ENCODE data around the gene RASA4B.
"Not testable (repeated sequence)": the region's sequence is repeated elsewhere in the genome, so short reads cannot be mapped to it uniquely, and the experiment has no call there.

Gene RASA4B

DNA sequence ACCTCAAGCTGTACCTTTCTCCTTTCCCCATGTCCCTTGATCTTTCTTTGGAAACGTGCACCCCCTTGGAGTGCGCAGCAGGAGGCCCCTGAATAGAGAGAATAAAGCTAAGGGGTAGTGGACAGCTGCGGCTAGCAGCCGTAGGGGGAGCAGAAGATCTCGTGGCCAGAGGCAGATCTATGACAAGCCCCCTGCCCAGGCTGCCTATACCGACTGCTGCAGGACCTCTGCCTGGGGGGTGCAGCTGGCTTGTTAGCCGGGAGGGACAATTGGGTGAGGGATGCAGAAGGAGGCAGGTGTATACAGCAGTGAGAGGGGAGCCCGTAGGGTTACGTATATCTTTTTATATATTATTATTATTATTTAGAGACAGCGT is 38.4 kb downstream of the RASA4B start:
- not testable (repeated sequence) for H3K4me3 ChIP-seq (ENCODE audit: low read length); H3K27me3 ChIP-seq (ENCODE audit: control insufficient read depth, insufficient read depth, low read length)

DNA sequence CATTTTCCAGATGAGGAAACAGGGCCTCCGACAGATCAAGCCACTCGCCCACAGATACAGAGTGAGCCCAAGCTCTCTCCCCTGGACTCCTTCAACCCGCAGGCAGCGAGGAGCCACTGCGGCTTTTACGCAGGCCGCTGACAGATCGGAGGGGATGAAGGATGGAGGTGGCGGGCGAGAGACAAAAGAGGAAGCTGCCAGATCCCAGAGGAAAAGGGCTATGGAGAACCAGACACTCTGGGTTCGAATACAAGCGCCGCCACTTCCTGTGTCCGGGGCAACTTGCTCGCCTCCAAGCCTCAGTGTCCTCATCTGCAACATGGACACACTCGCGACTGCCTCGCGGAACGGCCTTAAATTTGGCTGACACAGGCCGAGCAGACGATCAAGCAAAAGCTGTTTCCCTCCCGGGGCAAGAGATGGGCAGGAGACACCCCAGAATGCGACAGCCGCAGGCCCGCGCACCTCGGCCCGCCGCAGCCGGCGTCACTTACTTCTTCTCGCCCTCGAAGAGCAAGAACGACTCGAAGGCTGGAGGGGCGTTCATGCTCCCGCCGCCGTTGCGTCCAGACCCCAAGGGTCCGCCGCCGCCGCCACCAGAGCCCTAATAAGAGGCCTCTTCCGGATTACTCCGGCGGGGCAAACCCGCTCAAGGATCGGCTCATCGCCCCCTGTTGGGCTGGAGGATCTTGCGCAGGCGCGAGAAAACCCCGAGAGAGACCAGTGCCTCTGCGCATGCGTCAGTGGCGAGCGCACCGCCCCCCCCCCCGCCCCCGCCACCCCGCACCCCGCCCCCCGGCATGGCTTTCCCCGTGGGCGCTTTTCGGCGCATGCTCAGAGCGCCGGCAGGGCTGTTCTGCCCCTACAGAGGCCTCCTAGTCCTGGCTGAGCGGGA is 39.0 kb downstream of the RASA4B start, which contains the start of gene POLR2J:
Gene POLR2J (minus strand): TSS at position 609 of the 895 bp plus-strand sequence. CDS start 62 bp downstream, at position 547.
- not testable (repeated sequence) for H3K36me3 ChIP-seq (ENCODE audit: control insufficient read depth, insufficient read depth, low read length)

More for the DNA sequence above, 38.4 kb downstream of the RASA4B start:
- H3K27ac ChIP-seq (ENCODE audit: low read depth, low read length); H3K36me3 ChIP-seq (ENCODE audit: control insufficient read depth, insufficient read depth, low read length); H3K4me1 ChIP-seq (ENCODE audit: control insufficient read depth, insufficient read depth, low read length); H3K9ac ChIP-seq (ENCODE audit: low read length): not testable (repeated sequence)

DNA sequence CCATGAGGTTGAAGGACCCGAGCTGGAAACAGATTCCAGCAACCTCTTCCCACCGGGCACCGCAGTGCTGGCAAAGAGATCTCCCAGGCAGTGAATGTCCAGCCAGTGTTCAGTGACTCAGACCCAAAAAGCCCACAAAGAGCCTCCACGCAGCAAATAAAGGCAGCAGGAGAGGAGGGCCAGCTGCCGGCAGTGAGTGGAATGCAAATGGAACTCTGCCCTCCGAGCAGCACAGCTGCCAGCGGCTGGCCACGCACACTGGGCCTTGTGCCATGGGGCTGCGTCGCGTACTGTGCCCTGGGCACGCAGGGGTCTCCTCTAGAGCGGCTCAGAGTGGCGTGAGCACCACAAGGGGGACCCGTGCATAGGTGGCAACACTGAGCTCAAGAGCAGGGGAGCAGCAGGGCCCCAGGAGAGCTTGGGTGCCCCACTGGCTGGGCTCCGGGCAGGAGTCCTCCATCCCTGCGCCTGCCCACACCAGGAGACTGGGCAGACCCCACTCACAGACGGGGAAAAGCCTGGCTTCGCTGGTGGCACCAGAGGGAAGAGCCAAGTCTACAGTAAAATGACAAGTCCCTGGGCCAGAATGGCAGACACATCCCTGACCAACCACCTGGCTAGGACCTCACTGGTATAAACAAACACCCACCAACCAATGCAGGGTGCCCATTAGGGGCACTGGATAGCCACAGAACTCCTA is 42.7 kb downstream of the RASA4B start:
- H3K27me3 ChIP-seq (ENCODE audit: control insufficient read depth, insufficient read depth, low read length); H3K4me1 ChIP-seq (ENCODE audit: control insufficient read depth, insufficient read depth, low read length); H3K9ac ChIP-seq (ENCODE audit: low read length); H3K27ac ChIP-seq (ENCODE audit: low read depth, low read length); H3K36me3 ChIP-seq (ENCODE audit: control insufficient read depth, insufficient read depth, low read length); H3K4me3 ChIP-seq (ENCODE audit: low read length): not testable (repeated sequence)

More for the DNA sequence above, 39.0 kb downstream of the RASA4B start, which contains the start of gene POLR2J:
- not testable (repeated sequence) for H3K27me3 ChIP-seq (ENCODE audit: control insufficient read depth, insufficient read depth, low read length); H3K4me1 ChIP-seq (ENCODE audit: control insufficient read depth, insufficient read depth, low read length); H3K4me3 ChIP-seq (ENCODE audit: low read length); H3K27ac ChIP-seq (ENCODE audit: low read depth, low read length); H3K9ac ChIP-seq (ENCODE audit: low read length)

DNA sequence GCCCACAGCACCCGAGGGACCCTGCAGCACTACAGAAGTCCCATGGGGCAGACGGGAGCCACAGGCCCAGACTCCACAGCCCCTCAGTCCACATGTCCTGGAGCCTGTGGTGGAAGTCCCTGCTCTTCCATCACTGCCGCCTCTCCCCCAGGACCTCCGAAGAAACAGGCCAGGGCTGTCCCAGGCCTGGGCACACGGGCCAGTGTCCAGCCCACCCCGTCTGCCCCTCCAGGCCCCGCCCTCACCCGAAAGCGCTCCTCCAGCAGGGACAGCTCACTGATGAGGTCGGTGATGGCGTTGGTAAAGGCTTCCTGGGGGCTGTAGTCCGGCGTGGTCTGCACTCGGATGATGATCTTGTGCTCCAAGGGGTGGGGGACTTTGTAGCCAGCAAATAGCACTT is 43.5 kb downstream of the RASA4B start:
- not testable (repeated sequence) for H3K4me3 ChIP-seq (ENCODE audit: low read length); H3K4me1 ChIP-seq (ENCODE audit: control insufficient read depth, insufficient read depth, low read length); H3K27me3 ChIP-seq (ENCODE audit: control insufficient read depth, insufficient read depth, low read length); H3K27ac ChIP-seq (ENCODE audit: low read depth, low read length); H3K36me3 ChIP-seq (ENCODE audit: control insufficient read depth, insufficient read depth, low read length); H3K9ac ChIP-seq (ENCODE audit: low read length)

DNA sequence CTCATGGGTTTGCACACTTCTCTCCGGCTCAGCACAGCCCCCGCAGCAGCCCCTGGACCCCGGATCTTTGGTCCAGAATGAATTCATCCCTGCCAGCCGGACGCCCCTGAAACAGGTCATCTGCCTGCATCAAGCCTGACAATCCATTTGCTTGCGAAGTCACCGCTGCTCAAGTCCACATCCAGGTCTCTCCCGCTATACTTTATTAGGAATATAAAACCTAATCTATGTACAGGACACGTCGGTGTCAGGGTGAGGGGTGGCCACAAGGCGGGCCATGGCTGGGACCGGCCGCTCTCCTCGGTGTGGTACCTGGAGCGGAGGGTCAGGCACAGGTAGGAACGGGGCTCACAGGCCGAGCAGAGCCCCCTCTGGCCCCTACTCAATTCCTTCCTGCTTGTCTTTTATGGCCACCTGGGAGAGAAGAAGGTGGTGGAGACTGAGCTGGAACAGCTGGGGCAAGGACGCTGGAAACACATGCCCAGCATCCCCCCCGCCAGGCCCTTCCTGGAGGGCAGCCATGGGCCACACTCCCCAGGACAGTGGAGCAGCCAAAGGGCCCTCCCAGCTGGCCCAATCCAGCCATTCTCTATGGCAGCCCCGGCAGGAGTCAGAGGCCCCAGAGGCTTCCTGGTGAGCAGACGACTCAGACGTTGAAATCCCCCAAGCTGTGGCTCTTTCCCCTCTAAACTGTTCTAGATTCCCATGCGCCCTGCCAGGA is 44.1 kb downstream of the RASA4B start:
- Histone ChIP-seq H3K27me3 (ENCODE audit: control insufficient read depth, insufficient read depth, low read length) (no peaks in the 10 kb centered on the region), H3K4me3 (ENCODE audit: low read length) (no peak overlapping the region), H3K9ac (ENCODE audit: low read length) (no peak overlapping the region), H3K27ac (ENCODE audit: low read depth, low read length) (no peak overlapping the region), H3K4me1 (ENCODE audit: control insufficient read depth, insufficient read depth, low read length) (no peaks in the 10 kb centered on the region), H3K36me3 (ENCODE audit: control insufficient read depth, insufficient read depth, low read length) (peaks cover 4% of the 10 kb centered on the region)

DNA sequence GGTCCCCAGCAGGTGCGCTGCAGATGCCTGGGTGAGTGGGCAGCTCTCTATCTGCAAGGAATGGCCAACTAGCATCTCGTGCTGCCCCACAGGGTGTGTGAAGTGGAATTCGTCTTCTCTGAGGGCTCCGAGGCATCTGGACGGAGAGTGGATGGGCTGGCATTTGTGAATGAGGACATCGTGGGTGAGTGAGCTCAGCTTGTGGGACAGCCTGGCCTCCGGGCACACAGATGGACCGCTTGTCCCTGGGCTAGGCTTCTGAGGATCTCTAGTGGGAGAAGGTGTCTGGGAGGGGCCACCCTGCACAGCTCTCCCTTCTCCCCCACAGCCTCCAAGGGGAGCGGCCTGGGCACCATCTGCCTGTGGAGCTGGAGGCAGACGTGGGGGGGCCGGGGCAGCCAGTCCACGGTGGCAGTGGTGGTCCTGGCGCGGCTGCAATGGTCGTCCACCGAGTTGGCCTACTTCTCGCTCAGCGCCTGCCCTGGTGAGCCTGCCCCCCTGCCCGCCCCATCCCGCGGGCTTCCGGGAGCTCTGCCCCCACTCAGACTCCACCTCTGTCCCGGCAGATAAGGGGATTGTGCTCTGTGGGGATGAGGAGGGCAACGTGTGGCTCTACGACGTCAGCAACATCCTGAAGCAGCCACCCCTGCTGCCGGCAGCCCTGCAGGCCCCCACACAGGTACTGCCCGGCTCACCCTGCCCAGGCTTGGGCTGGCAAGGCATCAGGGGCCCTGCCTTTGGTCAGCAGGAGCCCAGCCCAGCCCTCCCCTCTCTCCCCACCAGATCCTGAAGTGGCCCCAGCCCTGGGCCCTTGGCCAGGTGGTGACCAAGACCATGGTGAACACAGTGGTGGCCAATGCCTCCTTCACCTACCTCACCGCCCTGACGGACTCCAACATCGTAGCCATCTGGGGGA is 45.2 kb downstream of the RASA4B start:
- H3K9ac ChIP-seq (ENCODE audit: low read length): no peak overlapping the region
- no peak overlapping the region for H3K27ac ChIP-seq (ENCODE audit: low read depth, low read length)
- H3K27me3 ChIP-seq (ENCODE audit: control insufficient read depth, insufficient read depth, low read length): no peaks in the 10 kb centered on the region
- no peak overlapping the region for H3K4me3 ChIP-seq (ENCODE audit: low read length)
- no peaks in the 10 kb centered on the region for H3K4me1 ChIP-seq (ENCODE audit: control insufficient read depth, insufficient read depth, low read length)
- H3K36me3 ChIP-seq (ENCODE audit: control insufficient read depth, insufficient read depth, low read length): peaks cover 4% of the 10 kb centered on the region

DNA sequence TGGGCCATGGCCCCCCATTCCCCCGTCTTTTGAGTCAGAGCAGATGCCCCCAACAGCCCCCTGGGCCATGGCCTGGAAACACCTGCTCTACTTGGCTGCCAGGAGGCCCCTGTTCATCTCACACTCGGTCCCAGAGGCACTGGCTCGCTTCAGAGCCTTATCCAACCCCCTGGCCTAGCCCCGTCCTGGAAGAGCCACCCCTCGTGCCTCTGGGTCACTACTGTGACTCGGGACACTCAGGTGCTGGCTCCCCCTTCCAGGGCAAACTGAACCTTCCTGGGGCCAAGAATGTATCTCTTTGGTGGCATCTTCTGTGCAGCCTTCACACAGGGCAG is 45.8 kb downstream of the RASA4B start:
- H3K9ac ChIP-seq (ENCODE audit: low read length): no peak overlapping the region

DNA sequence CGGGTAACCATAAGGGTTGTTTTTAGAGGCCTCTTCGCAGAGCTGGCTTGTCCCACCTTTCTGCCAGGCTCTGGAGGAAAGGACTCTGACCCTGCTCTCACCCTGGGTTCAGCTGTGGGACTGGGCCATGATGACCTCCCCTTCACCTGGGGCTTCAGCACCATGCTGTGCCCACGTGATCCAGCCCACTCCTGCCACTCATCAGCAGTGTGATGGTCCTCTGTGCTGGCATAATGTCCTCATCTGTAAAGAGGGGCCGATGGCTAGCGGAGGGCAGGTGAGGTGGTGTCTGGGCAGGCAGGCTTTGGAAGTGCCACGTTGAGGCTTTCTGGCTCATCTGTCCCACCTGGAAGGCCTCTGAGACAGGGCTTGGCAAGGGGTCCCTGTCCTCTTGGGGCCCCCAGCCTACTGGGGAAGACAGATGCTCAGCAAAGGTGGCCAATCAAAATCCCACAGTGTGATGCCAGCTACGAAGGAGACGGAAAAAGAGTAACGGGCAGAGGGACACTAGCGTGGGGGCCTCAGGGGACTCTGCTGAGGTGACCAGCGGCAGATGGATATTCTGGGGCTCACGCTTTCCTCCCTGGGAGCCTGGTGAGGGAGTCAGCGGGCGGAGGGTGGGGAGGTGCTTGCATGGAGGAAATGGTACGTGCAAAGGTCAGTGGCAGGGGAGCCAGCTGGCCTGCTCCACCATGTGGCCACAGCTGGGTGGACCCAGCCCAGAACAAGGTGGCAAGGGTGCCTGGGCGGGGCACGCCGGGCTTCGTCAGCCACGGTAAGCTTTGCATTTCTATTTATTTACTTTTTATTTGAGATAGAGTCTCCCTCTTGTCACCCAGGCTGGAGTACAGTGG is 47.4 kb downstream of the RASA4B start:
- Histone ChIP-seq H3K4me3 (ENCODE audit: low read length) (no peak overlapping the region), H3K27ac (ENCODE audit: low read depth, low read length) (no peak overlapping the region), H3K36me3 (ENCODE audit: control insufficient read depth, insufficient read depth, low read length) (peaks cover 4% of the 10 kb centered on the region), H3K27me3 (ENCODE audit: control insufficient read depth, insufficient read depth, low read length) (no peaks in the 10 kb centered on the region), H3K9ac (ENCODE audit: low read length) (no peak overlapping the region), H3K4me1 (ENCODE audit: control insufficient read depth, insufficient read depth, low read length) (peaks cover 7% of the 10 kb centered on the region)

More for the DNA sequence above, 45.8 kb downstream of the RASA4B start:
- H3K4me1 ChIP-seq (ENCODE audit: control insufficient read depth, insufficient read depth, low read length): no peaks in the 10 kb centered on the region
- no peak overlapping the region for H3K4me3 ChIP-seq (ENCODE audit: low read length)
- H3K27ac ChIP-seq (ENCODE audit: low read depth, low read length): no peak overlapping the region
- peaks cover 4% of the 10 kb centered on the region for H3K36me3 ChIP-seq (ENCODE audit: control insufficient read depth, insufficient read depth, low read length)
- no peaks in the 10 kb centered on the region for H3K27me3 ChIP-seq (ENCODE audit: control insufficient read depth, insufficient read depth, low read length)

DNA sequence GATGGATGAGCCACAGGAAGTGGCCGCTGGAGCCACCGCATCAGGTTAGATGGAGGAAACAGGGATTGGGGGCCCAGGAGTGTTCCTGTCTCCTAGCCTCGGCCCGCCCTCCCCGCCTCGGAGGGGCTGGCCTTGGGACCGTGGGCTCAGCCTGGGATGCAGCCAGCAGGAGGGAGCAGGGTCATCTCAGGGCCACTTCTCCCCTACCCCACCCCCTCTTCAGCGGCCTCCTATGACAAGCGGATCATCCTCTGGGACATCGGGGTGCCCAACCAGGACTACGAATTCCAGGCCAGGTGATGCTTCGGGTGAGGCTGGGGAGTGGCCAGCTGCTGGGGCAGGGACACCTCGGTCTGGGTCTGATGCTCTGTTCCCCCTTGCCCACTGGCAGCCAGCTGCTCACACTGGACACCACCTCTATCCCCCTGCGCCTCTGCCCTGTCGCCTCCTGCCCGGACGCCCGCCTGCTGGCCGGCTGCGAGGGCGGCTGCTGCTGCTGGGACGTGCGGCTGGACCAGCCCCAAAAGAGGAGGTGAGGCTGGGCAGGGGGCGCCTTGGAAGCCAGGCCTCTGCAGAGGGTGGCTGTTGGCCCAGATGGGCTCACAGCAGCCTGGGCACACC is 48.1 kb downstream of the RASA4B start:
- no peak overlapping the region for H3K27ac ChIP-seq (ENCODE audit: low read depth, low read length)
- no peak overlapping the region for H3K9ac ChIP-seq (ENCODE audit: low read length)
- H3K4me3 ChIP-seq (ENCODE audit: low read length): no peak overlapping the region
- H3K27me3 ChIP-seq (ENCODE audit: control insufficient read depth, insufficient read depth, low read length): no peaks in the 10 kb centered on the region
- peaks cover 4% of the 10 kb centered on the region for H3K36me3 ChIP-seq (ENCODE audit: control insufficient read depth, insufficient read depth, low read length)
- H3K4me1 ChIP-seq (ENCODE audit: control insufficient read depth, insufficient read depth, low read length): peaks cover 7% of the 10 kb centered on the region

DNA sequence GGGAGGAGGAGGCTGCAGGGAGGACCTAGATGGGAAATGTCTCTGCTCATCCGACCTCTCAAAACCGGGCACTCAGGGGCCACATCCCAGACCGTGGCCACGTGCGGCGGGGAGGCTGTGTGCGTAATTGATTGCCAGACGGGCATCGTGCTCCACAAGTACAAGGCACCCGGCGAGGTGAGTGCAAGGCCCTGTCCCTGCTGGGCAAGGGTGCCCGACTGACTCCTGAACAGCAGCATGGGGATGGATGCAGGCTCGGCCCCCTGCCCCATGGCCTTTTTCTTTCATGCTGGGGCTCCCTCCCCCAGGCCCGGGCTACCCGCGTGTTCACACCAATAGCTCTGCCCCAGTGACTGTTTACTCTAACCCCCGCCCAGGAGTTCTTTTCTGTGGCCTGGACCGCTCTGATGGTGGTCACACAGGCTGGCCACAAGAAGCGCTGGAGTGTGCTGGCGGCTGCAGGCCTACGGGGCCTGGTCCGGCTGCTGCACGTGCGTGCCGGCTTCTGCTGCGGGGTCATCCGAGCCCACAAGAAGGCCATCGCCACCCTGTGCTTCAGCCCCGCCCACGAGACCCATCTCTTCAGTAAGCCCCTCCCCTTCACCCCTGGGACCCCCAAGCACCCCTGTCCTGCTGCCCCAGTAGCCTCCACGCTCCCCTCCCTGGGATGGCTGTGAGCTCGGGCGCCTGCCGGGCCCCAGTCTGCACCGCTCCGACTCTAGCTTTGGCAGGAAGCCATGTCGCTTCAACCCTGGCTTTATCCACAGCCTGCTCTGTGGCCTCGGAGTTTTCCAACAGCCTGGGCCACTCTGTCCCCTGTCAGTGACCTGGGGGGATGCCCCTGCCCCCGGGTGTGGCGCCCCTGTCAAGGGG is 48.9 kb downstream of the RASA4B start:
- H3K4me1 ChIP-seq (ENCODE audit: control insufficient read depth, insufficient read depth, low read length): peaks cover 9% of the 10 kb centered on the region

More for the DNA sequence above, 48.9 kb downstream of the RASA4B start:
- Histone ChIP-seq H3K4me3 (ENCODE audit: low read length) (no peak overlapping the region), H3K27me3 (ENCODE audit: control insufficient read depth, insufficient read depth, low read length) (no peaks in the 10 kb centered on the region), H3K9ac (ENCODE audit: low read length) (no peak overlapping the region), H3K27ac (ENCODE audit: low read depth, low read length) (no peak overlapping the region), H3K36me3 (ENCODE audit: control insufficient read depth, insufficient read depth, low read length) (peaks cover 4% of the 10 kb centered on the region)
